Measurements from ENCODE around the gene TMEM248. TPM values are rescaled to one million over a fixed set of nuclear protein-coding genes. Genes with fewer than 3 reads are reported as not detected.
"Not testable (repeated sequence)": the region's sequence is repeated elsewhere in the genome, so short reads cannot be mapped to it uniquely, and the experiment has no call there.

Gene TMEM248
- total RNA-seq, 3 donors from 2014 or later (not counting 1 experiment from before 2014, with no cell fraction given), result 97.3 to 105 (median 103) TPM

- no peak for DNase-seq
- 73% methylated on average over 4 of the region's 5 CpGs for WGBS (ENCODE audit: insufficient coverage)
These were observed 41.0 kb upstream of the TMEM248 start for GRCh38 chr7:66880053-66880452.

DNA sequence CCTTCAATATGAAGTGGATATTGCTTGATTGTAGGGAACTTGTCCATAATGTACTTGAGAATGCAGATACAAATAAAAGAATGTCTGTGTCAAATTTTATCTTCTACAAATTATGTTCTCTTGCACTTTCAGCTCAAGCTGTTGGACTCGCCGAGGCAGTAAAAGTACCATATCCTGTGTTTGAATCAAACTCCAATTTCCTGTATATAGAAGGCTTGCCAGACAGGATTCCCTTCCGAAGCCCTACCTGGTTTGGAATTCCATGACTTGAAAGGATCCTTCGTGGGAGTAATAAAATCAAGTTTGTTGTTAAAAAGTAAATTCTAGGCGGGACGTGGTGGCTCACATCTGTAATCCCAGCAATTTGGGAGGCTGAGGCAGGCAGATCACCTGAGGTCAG lies 40.4 kb upstream of the TMEM248 start:
- H3K27ac Mint-ChIP-seq; H3K9me3 Mint-ChIP-seq; DNase-seq; H3K4me3 Mint-ChIP-seq; H3K9me3 ChIP-seq (ENCODE audit: control insufficient read depth, insufficient read depth, low read length); intact Hi-C loops (cut with micrococcal nuclease); H3K27ac ChIP-seq (ENCODE audit: low read length); H3K4me1 Mint-ChIP-seq; H3K36me3 Mint-ChIP-seq; H3K27me3 ChIP-seq (ENCODE audit: control insufficient read depth, insufficient read depth, low read length); H3K4me3 ChIP-seq (ENCODE audit: low read length); H3K27me3 Mint-ChIP-seq (ENCODE audit: low read depth in 2 of 2); ATAC-seq; H3K4me1 ChIP-seq (ENCODE audit: control insufficient read depth, insufficient read depth, low read length); H3K36me3 ChIP-seq (ENCODE audit: control insufficient read depth, insufficient read depth, low read length): not testable (repeated sequence)
- 95% methylated on average over 6 of the region's 6 CpGs for WGBS (ENCODE audit: insufficient coverage)

More at GRCh38 chr7:66880053-66880452, 41.0 kb upstream of the TMEM248 start:
- ATAC-seq, result no peak
- no peak for TF ChIP-seq CTCF (IDR thresholded peaks at IDR 0.05)
- H3K27me3 ChIP-seq (ENCODE audit: control insufficient read depth, insufficient read depth, low read length), result no peaks in the 10 kb centered on the region
- H3K4me3 Mint-ChIP-seq, result no peak overlapping the region
- H3K36me3 ChIP-seq (ENCODE audit: control insufficient read depth, insufficient read depth, low read length), result no peaks in the 10 kb centered on the region
- H3K36me3 Mint-ChIP-seq, result no peaks in the 10 kb centered on the region
- no peak overlapping the region for H3K4me3 ChIP-seq (ENCODE audit: low read length)
- no peak overlapping the region for H3K27ac ChIP-seq (ENCODE audit: low read length)
- no peaks in the 10 kb centered on the region for H3K4me1 ChIP-seq (ENCODE audit: control insufficient read depth, insufficient read depth, low read length)
- intact Hi-C loops (cut with micrococcal nuclease), result no loop called here
- no peaks in the 10 kb centered on the region for H3K4me1 Mint-ChIP-seq
- no peaks in the 10 kb centered on the region for H3K27me3 Mint-ChIP-seq (ENCODE audit: low read depth in 2 of 2)
- no peaks in the 10 kb centered on the region for H3K9me3 Mint-ChIP-seq
- no peak overlapping the region for H3K27ac Mint-ChIP-seq
- no peaks in the 10 kb centered on the region for H3K9me3 ChIP-seq (ENCODE audit: control insufficient read depth, insufficient read depth, low read length)

GRCh38 chr7:66883716-66884115 lies 37.3 kb upstream of the TMEM248 start:
- H3K9me3 Mint-ChIP-seq, result no peaks in the 10 kb centered on the region

DNA sequence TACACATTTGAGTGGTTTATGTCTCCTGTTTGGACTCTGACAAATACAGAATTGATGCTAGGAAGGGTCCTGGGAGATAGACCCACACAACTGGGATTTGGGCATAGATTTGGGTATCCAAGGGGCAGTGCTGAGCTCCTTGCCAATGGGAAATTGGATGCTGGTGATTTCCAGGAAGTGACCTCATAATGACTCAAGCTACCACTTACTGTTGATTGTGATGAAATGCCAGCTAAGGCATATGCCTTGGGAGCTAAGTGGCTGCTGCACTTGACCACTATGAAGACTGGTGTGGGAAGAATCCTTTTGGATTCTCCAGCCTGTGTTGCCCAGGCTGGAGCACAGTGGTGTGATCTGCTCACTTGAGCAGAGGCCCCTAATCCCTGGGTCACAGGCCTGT lies 36.5 kb upstream of the TMEM248 start:
- H3K27ac ChIP-seq (ENCODE audit: low read length), result not testable (repeated sequence)

More at GRCh38 chr7:66883716-66884115, 37.3 kb upstream of the TMEM248 start:
- intact Hi-C loops (cut with micrococcal nuclease), result no loop called here
- H3K9me3 ChIP-seq (ENCODE audit: control insufficient read depth, insufficient read depth, low read length), result no peaks in the 10 kb centered on the region
- no peaks in the 10 kb centered on the region for H3K27me3 Mint-ChIP-seq (ENCODE audit: low read depth in 2 of 2)
- H3K4me3 Mint-ChIP-seq, result no peak overlapping the region
- H3K4me1 ChIP-seq (ENCODE audit: control insufficient read depth, insufficient read depth, low read length), result no peaks in the 10 kb centered on the region
- no peak overlapping the region for H3K27ac ChIP-seq (ENCODE audit: low read length)
- no peaks in the 10 kb centered on the region for H3K27me3 ChIP-seq (ENCODE audit: control insufficient read depth, insufficient read depth, low read length)
- H3K36me3 ChIP-seq (ENCODE audit: control insufficient read depth, insufficient read depth, low read length), result no peaks in the 10 kb centered on the region
- H3K4me1 Mint-ChIP-seq, result no peaks in the 10 kb centered on the region
- TF ChIP-seq CTCF (IDR thresholded peaks at IDR 0.05), result no peak
- ATAC-seq (no peak), DNase-seq (no peak)
- no peak overlapping the region for H3K27ac Mint-ChIP-seq
- no peaks in the 10 kb centered on the region for H3K36me3 Mint-ChIP-seq
- 94% methylated on average over 4 of the region's 7 CpGs for WGBS (ENCODE audit: insufficient coverage)
- H3K4me3 ChIP-seq (ENCODE audit: low read length), result no peak overlapping the region

DNA sequence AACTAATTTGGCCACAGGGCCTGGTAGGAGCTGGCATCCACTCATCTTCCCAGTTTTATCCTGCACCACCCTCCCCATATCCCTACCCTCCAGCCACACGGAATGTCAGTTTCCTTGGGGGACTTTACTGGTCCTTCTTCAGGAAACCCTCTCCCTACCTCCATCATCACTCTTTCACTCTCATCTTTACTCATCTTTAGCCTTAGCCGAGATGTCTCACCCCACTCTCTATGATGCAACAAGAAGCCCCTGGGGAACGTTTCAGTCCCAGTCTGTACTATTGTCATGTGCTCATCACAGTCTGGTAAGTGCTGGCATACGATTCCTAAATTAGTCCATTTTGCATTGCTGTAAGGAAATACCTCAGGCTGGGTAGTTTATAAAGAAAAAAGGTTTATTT lies 34.9 kb upstream of the TMEM248 start:
- H3K4me3 ChIP-seq (ENCODE audit: low read length), result no peak overlapping the region

More for the DNA sequence above, 36.5 kb upstream of the TMEM248 start:
- ATAC-seq; DNase-seq; H3K27me3 ChIP-seq (ENCODE audit: control insufficient read depth, insufficient read depth, low read length); H3K4me1 Mint-ChIP-seq; H3K4me3 Mint-ChIP-seq; H3K27me3 Mint-ChIP-seq (ENCODE audit: low read depth in 2 of 2); H3K36me3 ChIP-seq (ENCODE audit: control insufficient read depth, insufficient read depth, low read length); H3K9me3 Mint-ChIP-seq; H3K36me3 Mint-ChIP-seq; H3K4me3 ChIP-seq (ENCODE audit: low read length); H3K27ac Mint-ChIP-seq; H3K4me1 ChIP-seq (ENCODE audit: control insufficient read depth, insufficient read depth, low read length); H3K9me3 ChIP-seq (ENCODE audit: control insufficient read depth, insufficient read depth, low read length); intact Hi-C loops (cut with micrococcal nuclease): not testable (repeated sequence)

GRCh38 chr7:66888223-66888622 lies 32.8 kb upstream of the TMEM248 start:
- H3K27me3 Mint-ChIP-seq (ENCODE audit: low read depth in 2 of 2); H3K36me3 ChIP-seq (ENCODE audit: control insufficient read depth, insufficient read depth, low read length): not testable (repeated sequence)

More for the DNA sequence above, 34.9 kb upstream of the TMEM248 start:
- no peak for ATAC-seq
- no peak for TF ChIP-seq CTCF (IDR thresholded peaks at IDR 0.05)
- Histone ChIP-seq H3K27ac (ENCODE audit: low read length) (no peak overlapping the region), H3K27me3 (ENCODE audit: control insufficient read depth, insufficient read depth, low read length) (no peaks in the 10 kb centered on the region), H3K4me1 (ENCODE audit: control insufficient read depth, insufficient read depth, low read length) (no peaks in the 10 kb centered on the region), H3K36me3 (ENCODE audit: control insufficient read depth, insufficient read depth, low read length) (no peaks in the 10 kb centered on the region), H3K9me3 (ENCODE audit: control insufficient read depth, insufficient read depth, low read length) (no peaks in the 10 kb centered on the region)
- no peak for DNase-seq
- Mint-ChIP-seq H3K27ac (no peak overlapping the region), H3K36me3 (no peaks in the 10 kb centered on the region), H3K9me3 (no peaks in the 10 kb centered on the region), H3K27me3 (ENCODE audit: low read depth in 2 of 2) (no peaks in the 10 kb centered on the region), H3K4me1 (no peaks in the 10 kb centered on the region), H3K4me3 (no peak overlapping the region)
- 77% methylated on average over 4 of the region's 4 CpGs for WGBS (ENCODE audit: insufficient coverage)
- intact Hi-C loops (cut with micrococcal nuclease), result no loop called here

More at GRCh38 chr7:66888223-66888622, 32.8 kb upstream of the TMEM248 start:
- H3K4me3 Mint-ChIP-seq; H3K9me3 Mint-ChIP-seq; H3K4me3 ChIP-seq (ENCODE audit: low read length); H3K36me3 Mint-ChIP-seq; H3K27ac ChIP-seq (ENCODE audit: low read length); H3K27ac Mint-ChIP-seq; ATAC-seq; H3K9me3 ChIP-seq (ENCODE audit: control insufficient read depth, insufficient read depth, low read length); intact Hi-C loops (cut with micrococcal nuclease); H3K4me1 Mint-ChIP-seq; H3K4me1 ChIP-seq (ENCODE audit: control insufficient read depth, insufficient read depth, low read length); H3K27me3 ChIP-seq (ENCODE audit: control insufficient read depth, insufficient read depth, low read length); DNase-seq: not testable (repeated sequence)
- 86% methylated on average over 3 of the region's 3 CpGs for WGBS (ENCODE audit: insufficient coverage)
